ENCODE results near the gene TMPRSS3.

TMPRSS3 gene

GRCh38 chr21:42393443-42393950 is 2.4 kb downstream of the TMPRSS3 start:
- no peaks in the 10 kb centered on the region for H3K27me3 ChIP-seq (ENCODE audit: control insufficient read depth, insufficient read depth, low read length)
- H3K4me3 ChIP-seq (ENCODE audit: low read length) = no peak overlapping the region
- H3K9ac ChIP-seq (ENCODE audit: low read length) = no peak overlapping the region
- no peaks in the 10 kb centered on the region for H3K36me3 ChIP-seq (ENCODE audit: control insufficient read depth, low read depth, low read length)
- H3K27ac ChIP-seq (ENCODE audit: low read length) = no peak overlapping the region
- H3K4me1 ChIP-seq (ENCODE audit: control insufficient read depth, low read depth, low read length) = peaks cover 11% of the 10 kb centered on the region
- H3K9me3 ChIP-seq (ENCODE audit: control insufficient read depth, low read depth, low read length) = no peaks in the 10 kb centered on the region

GRCh38 chr21:42392731-42393442 is 3.0 kb downstream of the TMPRSS3 start:
- H3K36me3 ChIP-seq (ENCODE audit: control insufficient read depth, low read depth, low read length) = no peaks in the 10 kb centered on the region
- no peak overlapping the region for H3K4me3 ChIP-seq (ENCODE audit: low read length)
- no peak overlapping the region for H3K9ac ChIP-seq (ENCODE audit: low read length)
- no peak overlapping the region for H3K27ac ChIP-seq (ENCODE audit: low read length)
- no peaks in the 10 kb centered on the region for H3K27me3 ChIP-seq (ENCODE audit: control insufficient read depth, insufficient read depth, low read length)
- no peaks in the 10 kb centered on the region for H3K9me3 ChIP-seq (ENCODE audit: control insufficient read depth, low read depth, low read length)
- H3K4me1 ChIP-seq (ENCODE audit: control insufficient read depth, low read depth, low read length) = peaks cover 11% of the 10 kb centered on the region

- H3K36me3 ChIP-seq (ENCODE audit: control insufficient read depth, low read depth, low read length) = no peaks in the 10 kb centered on the region
- peaks cover 11% of the 10 kb centered on the region for H3K4me1 ChIP-seq (ENCODE audit: control insufficient read depth, low read depth, low read length)
- H3K4me3 ChIP-seq (ENCODE audit: low read length) = no peak overlapping the region
- no peaks in the 10 kb centered on the region for H3K27me3 ChIP-seq (ENCODE audit: control insufficient read depth, insufficient read depth, low read length)
- H3K9ac ChIP-seq (ENCODE audit: low read length) = no peak overlapping the region
- H3K27ac ChIP-seq (ENCODE audit: low read length) = no peak overlapping the region
- no peaks in the 10 kb centered on the region for H3K9me3 ChIP-seq (ENCODE audit: control insufficient read depth, low read depth, low read length)
Observed at GRCh38 chr21:42391297-42391696, 4.6 kb downstream of the TMPRSS3 start.

GRCh38 chr21:42390696-42391095 is 5.2 kb downstream of the TMPRSS3 start:
- no peaks in the 10 kb centered on the region for H3K36me3 ChIP-seq (ENCODE audit: control insufficient read depth, low read depth, low read length)
- H3K27me3 ChIP-seq (ENCODE audit: control insufficient read depth, insufficient read depth, low read length) = no peaks in the 10 kb centered on the region
- no peaks in the 10 kb centered on the region for H3K9me3 ChIP-seq (ENCODE audit: control insufficient read depth, low read depth, low read length)
- H3K27ac ChIP-seq (ENCODE audit: low read length) = no peak overlapping the region
- no peak overlapping the region for H3K9ac ChIP-seq (ENCODE audit: low read length)
- peaks cover 11% of the 10 kb centered on the region for H3K4me1 ChIP-seq (ENCODE audit: control insufficient read depth, low read depth, low read length)
- no peak overlapping the region for H3K4me3 ChIP-seq (ENCODE audit: low read length)

GRCh38 chr21:42390193-42390592 is 5.7 kb downstream of the TMPRSS3 start:
- Histone ChIP-seq H3K9me3 (ENCODE audit: control insufficient read depth, low read depth, low read length) (no peaks in the 10 kb centered on the region), H3K27ac (ENCODE audit: low read length) (no peak overlapping the region), H3K9ac (ENCODE audit: low read length) (peak overlapping the region; percentile 33), H3K27me3 (ENCODE audit: control insufficient read depth, insufficient read depth, low read length) (no peaks in the 10 kb centered on the region), H3K36me3 (ENCODE audit: control insufficient read depth, low read depth, low read length) (no peaks in the 10 kb centered on the region), H3K4me1 (ENCODE audit: control insufficient read depth, low read depth, low read length) (peaks cover 11% of the 10 kb centered on the region), H3K4me3 (ENCODE audit: low read length) (no peak overlapping the region)

- Histone ChIP-seq H3K27me3 (ENCODE audit: control insufficient read depth, insufficient read depth, low read length) (no peaks in the 10 kb centered on the region), H3K9me3 (ENCODE audit: control insufficient read depth, low read depth, low read length) (no peaks in the 10 kb centered on the region), H3K36me3 (ENCODE audit: control insufficient read depth, low read depth, low read length) (no peaks in the 10 kb centered on the region), H3K4me1 (ENCODE audit: control insufficient read depth, low read depth, low read length) (peaks cover 11% of the 10 kb centered on the region), H3K9ac (ENCODE audit: low read length) (peak overlapping the region; percentile 33), H3K4me3 (ENCODE audit: low read length) (peak overlapping the region; percentile 2), H3K27ac (ENCODE audit: low read length) (no peak overlapping the region)
Observed at GRCh38 chr21:42389449-42389835, 6.4 kb downstream of the TMPRSS3 start.

- no peaks in the 10 kb centered on the region for H3K9me3 ChIP-seq (ENCODE audit: control insufficient read depth, low read depth, low read length)
- no peaks in the 10 kb centered on the region for H3K27me3 ChIP-seq (ENCODE audit: control insufficient read depth, insufficient read depth, low read length)
- H3K27ac ChIP-seq (ENCODE audit: low read length) = no peak overlapping the region
- no peaks in the 10 kb centered on the region for H3K36me3 ChIP-seq (ENCODE audit: control insufficient read depth, low read depth, low read length)
- H3K4me3 ChIP-seq (ENCODE audit: low read length) = peak overlapping the region; percentile 2
- H3K4me1 ChIP-seq (ENCODE audit: control insufficient read depth, low read depth, low read length) = peaks cover 11% of the 10 kb centered on the region
- peak overlapping the region; percentile 33 for H3K9ac ChIP-seq (ENCODE audit: low read length)
Observed at GRCh38 chr21:42388740-42389448, 7.0 kb downstream of the TMPRSS3 start.

DNA sequence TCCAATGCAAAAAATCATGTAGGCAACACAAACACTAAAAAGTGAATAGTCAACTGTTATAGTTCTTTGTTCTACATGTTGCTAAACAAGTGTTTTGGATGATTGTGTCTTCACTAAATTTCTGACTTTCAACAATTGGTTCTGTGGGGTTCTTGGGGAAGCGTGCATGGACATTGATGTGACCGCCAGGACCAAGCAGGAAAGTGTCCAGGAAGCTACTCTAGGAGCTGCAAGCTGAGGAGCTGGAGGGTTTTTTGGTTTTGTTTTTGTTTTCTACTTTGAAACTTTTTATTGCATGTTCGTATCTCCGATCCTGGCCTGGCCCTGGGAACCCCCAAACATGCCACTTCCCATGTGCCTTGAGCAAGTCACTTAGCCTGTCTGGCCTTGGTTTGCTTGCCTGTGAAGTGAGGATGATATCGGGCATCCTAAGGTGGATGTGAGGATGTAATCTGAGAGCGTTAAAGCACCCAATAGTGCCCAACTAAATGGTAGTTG is 8.0 kb downstream of the TMPRSS3 start:
- H3K4me1 ChIP-seq (ENCODE audit: control insufficient read depth, low read depth, low read length) = peaks cover 11% of the 10 kb centered on the region
- no peaks in the 10 kb centered on the region for H3K9me3 ChIP-seq (ENCODE audit: control insufficient read depth, low read depth, low read length)
- H3K4me3 ChIP-seq (ENCODE audit: low read length) = no peak overlapping the region
- H3K9ac ChIP-seq (ENCODE audit: low read length) = no peak overlapping the region
- no peaks in the 10 kb centered on the region for H3K36me3 ChIP-seq (ENCODE audit: control insufficient read depth, low read depth, low read length)
- H3K27me3 ChIP-seq (ENCODE audit: control insufficient read depth, insufficient read depth, low read length) = no peaks in the 10 kb centered on the region
- H3K27ac ChIP-seq (ENCODE audit: low read length) = no peak overlapping the region

DNA sequence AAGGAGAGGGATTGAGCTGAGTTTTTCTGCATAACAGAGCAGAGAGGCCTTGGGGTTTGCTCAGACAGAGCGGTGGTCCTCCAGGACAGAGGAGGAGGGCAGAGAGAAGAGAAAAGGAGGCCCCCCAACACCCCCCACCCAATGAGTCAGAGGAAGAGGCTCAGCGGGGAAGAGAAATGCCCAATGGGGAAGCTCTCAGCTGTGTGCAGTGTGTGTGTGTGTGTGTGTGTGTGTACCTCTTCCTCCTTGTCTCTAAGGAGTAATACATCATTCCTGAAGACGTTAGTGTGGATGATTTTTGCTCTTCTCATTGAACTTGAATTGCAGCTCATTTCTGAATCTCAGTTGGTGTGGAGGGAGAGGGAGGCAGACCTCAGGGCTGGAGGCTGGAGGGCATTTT is 8.7 kb downstream of the TMPRSS3 start:
- no peaks in the 10 kb centered on the region for H3K9me3 ChIP-seq (ENCODE audit: control insufficient read depth, low read depth, low read length)
- H3K4me1 ChIP-seq (ENCODE audit: control insufficient read depth, low read depth, low read length) = peaks cover 11% of the 10 kb centered on the region
- no peaks in the 10 kb centered on the region for H3K27me3 ChIP-seq (ENCODE audit: control insufficient read depth, insufficient read depth, low read length)
- H3K27ac ChIP-seq (ENCODE audit: low read length) = no peak overlapping the region
- no peaks in the 10 kb centered on the region for H3K36me3 ChIP-seq (ENCODE audit: control insufficient read depth, low read depth, low read length)
- H3K4me3 ChIP-seq (ENCODE audit: low read length) = no peak overlapping the region
- no peak overlapping the region for H3K9ac ChIP-seq (ENCODE audit: low read length)

DNA sequence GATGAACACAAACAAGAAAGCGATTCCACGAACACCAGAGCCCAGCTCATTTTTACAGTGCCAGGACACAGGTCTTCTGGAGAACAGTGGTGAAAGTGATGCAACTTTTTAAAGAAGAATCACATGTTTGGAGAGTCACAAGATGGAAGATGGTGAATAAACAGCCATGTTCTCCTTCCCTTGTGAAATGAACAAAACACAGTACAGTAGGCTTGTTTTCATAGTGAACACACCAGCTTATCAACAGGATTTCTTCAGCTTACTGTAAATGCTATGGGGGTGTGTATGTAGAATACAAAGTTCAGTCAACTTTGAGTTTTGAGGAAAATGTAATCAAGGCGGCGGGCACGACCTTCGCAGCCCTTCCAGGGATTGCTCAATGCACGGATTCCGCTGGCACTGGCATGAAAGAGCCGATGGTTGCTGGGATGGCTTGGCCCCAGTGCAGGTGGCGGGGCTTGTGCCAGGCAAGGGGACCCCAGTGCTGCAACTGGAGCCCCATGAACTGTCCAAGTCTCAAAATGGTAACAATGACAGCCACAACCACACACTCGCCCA is 9.7 kb downstream of the TMPRSS3 start:
- Histone ChIP-seq H3K4me1 (ENCODE audit: control insufficient read depth, low read depth, low read length) (peaks cover 11% of the 10 kb centered on the region), H3K36me3 (ENCODE audit: control insufficient read depth, low read depth, low read length) (no peaks in the 10 kb centered on the region), H3K27me3 (ENCODE audit: control insufficient read depth, insufficient read depth, low read length) (no peaks in the 10 kb centered on the region), H3K9ac (ENCODE audit: low read length) (no peak overlapping the region), H3K9me3 (ENCODE audit: control insufficient read depth, low read depth, low read length) (no peaks in the 10 kb centered on the region), H3K27ac (ENCODE audit: low read length) (no peak overlapping the region), H3K4me3 (ENCODE audit: low read length) (no peak overlapping the region)

DNA sequence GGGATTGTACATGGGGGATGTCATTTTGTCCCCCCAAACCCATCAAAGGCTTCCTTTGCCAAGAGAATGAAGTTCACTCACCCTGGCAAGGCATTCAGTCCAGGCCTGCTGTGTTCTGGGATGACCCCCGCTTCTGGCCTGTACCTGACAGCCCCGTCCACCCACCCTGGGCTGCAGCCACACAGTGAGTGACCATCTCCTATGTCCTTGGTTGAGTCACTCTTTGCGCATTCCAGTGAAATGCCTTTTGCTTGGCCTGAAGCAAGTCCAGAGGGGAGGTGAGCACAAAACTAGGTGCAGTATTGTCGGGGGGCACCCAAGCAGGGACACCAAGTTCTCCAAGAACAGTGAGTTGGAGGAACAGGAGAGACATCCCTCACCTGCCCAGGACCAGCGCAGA is 10.2 kb downstream of the TMPRSS3 start:
- Histone ChIP-seq H3K27ac (ENCODE audit: low read length) (no peak overlapping the region), H3K36me3 (ENCODE audit: control insufficient read depth, low read depth, low read length) (no peaks in the 10 kb centered on the region), H3K4me1 (ENCODE audit: control insufficient read depth, low read depth, low read length) (peaks cover 11% of the 10 kb centered on the region), H3K9me3 (ENCODE audit: control insufficient read depth, low read depth, low read length) (no peaks in the 10 kb centered on the region), H3K4me3 (ENCODE audit: low read length) (no peak overlapping the region), H3K9ac (ENCODE audit: low read length) (no peak overlapping the region), H3K27me3 (ENCODE audit: control insufficient read depth, insufficient read depth, low read length) (no peaks in the 10 kb centered on the region)

Measured in iPS-18a (cell line).